ENCODE results near the gene GCAT. TPM values are rescaled to one million over a fixed set of nuclear protein-coding genes. Genes with fewer than 3 reads are reported as not detected.

GCAT gene
- total and polyA plus RNA-seq, 9 of the 15 experiments (the other 6 are each of a cell fraction or from before 2014, with no cell fraction given), result 1.9 to 69.9 (median 26.4) TPM

GRCh38 chr22:37832022-37832857 is 24.5 kb downstream of the GCAT start:
- POLR2A ChIA-PET, result interaction anchor here (0.6 to 1.1 kb wide), 3 partner anchors 9 to 1302 kb away, joined by 3 to 5 read pairs (median 4); partner anchors contain the start of gene EIF3L
- ATAC-seq, result no peak
- Histone ChIP-seq H3K27me3 (ENCODE audit: control insufficient read depth in 2 of 2, insufficient read depth in 2 of 2, low read length in 2 of 2) (no peaks in the 10 kb centered on the region), H4K20me1 (replicated peaks; ENCODE audit: control insufficient read depth, insufficient read depth, low read length) (no peaks in the 10 kb centered on the region), H2AFZ (ENCODE audit: low read depth, low read length) (no peak overlapping the region), H3K4me2 (ENCODE audit: insufficient read depth, low read length) (no peak overlapping the region), H3K36me3 (ENCODE audit: control insufficient read depth, insufficient read depth, low read length) (peaks cover 56% of the 10 kb centered on the region; the same call in 2 of the 3 replicates), H3K9me1 (ENCODE audit: control insufficient read depth, insufficient read depth, low read length) (no peaks in the 10 kb centered on the region), H3K79me2 (ENCODE audit: control insufficient read depth, insufficient read depth, low read length) (no peaks in the 10 kb centered on the region), H3K9me3 (replicated peaks; ENCODE audit: control insufficient read depth, insufficient read depth, low read depth, low read length) (no peaks in the 10 kb centered on the region), H3K4me3 (no peak overlapping the region), H3K9ac (ENCODE audit: insufficient read depth in 1 of 2, low read depth in 2 of 2, low read length in 2 of 2) (peak overlapping the region in 1 of 2 experiments; percentile 17; a peak in 1 of 4 replicates), H3K27ac (ENCODE audit: extremely low read depth, low read depth, low read length) (no peak overlapping the region), H3K4me1 (replicated peaks in 1 of 2; ENCODE audit: control insufficient read depth in 2 of 2, insufficient read depth in 2 of 2, low read length in 2 of 2) (no peaks in the 10 kb centered on the region; a peak in 1 of 5 replicates)
- CTCF ChIA-PET (ENCODE audit: low intra/inter-chr PET ratio), result no interaction called here
- TF ChIP-seq CHD7 (IDR thresholded peaks at IDR 0.05; ENCODE audit: low read depth, low read length) (no peak), MAFG (tag; conservative IDR thresholded peaks at IDR 0.05) (no peak), HMG20B (CRISPR knock-in tag; IDR thresholded peaks at IDR 0.05) (no peak), FOXP4 (CRISPR knock-in tag; IDR thresholded peaks at IDR 0.05; ENCODE audit: borderline replicate concordance) (no peak), POLR2G (IDR thresholded peaks at IDR 0.05; ENCODE audit: low read depth, low read length) (0 out of 2 replicates have a peak, but pooled peaks have one; percentile 11), ZNF174 (CRISPR knock-in tag; IDR thresholded peaks at IDR 0.05) (no peak)
- no TSS peak for BruUV-seq (replicated peaks)
- FAIRE-seq, result no peak
- no peak for DNase-seq (ENCODE audit: extremely low read depth in 1 of 4, low spot score in 3 of 4)
- WGBS (ENCODE audit: insufficient coverage, low coverage, missing lambda C conversion rate), result 86% methylated on average over 10 of the region's 16 CpGs
- intact Hi-C loops (cut with micrococcal nuclease) (no loop called here), in situ Hi-C loops (cut with MboI) (no loop called here)
